ENCODE results near the gene INPP5B. TPM values are rescaled to one million over a fixed set of nuclear protein-coding genes. Genes with fewer than 3 reads are reported as not detected.
"Not testable (repeated sequence)": the region's sequence is repeated elsewhere in the genome, so short reads cannot be mapped to it uniquely, and the experiment has no call there.

INPP5B gene
- total and polyA plus RNA-seq, 9 of the 15 experiments (the other 6 are each of a cell fraction or from before 2014, with no cell fraction given) = 14.1 to 28.7 (median 20.9) TPM

GRCh38 chr1:37911478-37911877 is 35.4 kb downstream of the INPP5B start:
- H3K9ac ChIP-seq (ENCODE audit: insufficient read depth in 1 of 2, low read depth in 2 of 2, low read length in 2 of 2); FAIRE-seq; H2AFZ ChIP-seq (ENCODE audit: low read depth, low read length); BruUV-seq (replicated peaks); DNase-seq (ENCODE audit: extremely low read depth in 1 of 4, low spot score in 3 of 4); H4K20me1 ChIP-seq (replicated peaks; ENCODE audit: control insufficient read depth, insufficient read depth, low read length); CTCF ChIA-PET (ENCODE audit: low intra/inter-chr PET ratio); H3K4me3 ChIP-seq; H3K9me3 ChIP-seq (replicated peaks; ENCODE audit: control insufficient read depth, insufficient read depth, low read depth, low read length); H3K9me1 ChIP-seq (ENCODE audit: control insufficient read depth, insufficient read depth, low read length); H3K27ac ChIP-seq (ENCODE audit: extremely low read depth, low read depth, low read length); H3K36me3 ChIP-seq (ENCODE audit: control insufficient read depth, insufficient read depth, low read length); H3K4me2 ChIP-seq (ENCODE audit: insufficient read depth, low read length); H3K27me3 ChIP-seq (ENCODE audit: control insufficient read depth in 2 of 2, insufficient read depth in 2 of 2, low read length in 2 of 2); intact Hi-C loops (cut with micrococcal nuclease); ATAC-seq; in situ Hi-C loops (cut with MboI): not testable (repeated sequence)
- Histone ChIP-seq H3K4me1 (replicated peaks in 1 of 2; ENCODE audit: control insufficient read depth in 2 of 2, insufficient read depth in 2 of 2, low read length in 2 of 2) (peaks cover 11 to 16% of the 10 kb centered on the region in 2 experiments; a peak in 4 of 5 replicates), H3K79me2 (ENCODE audit: control insufficient read depth, insufficient read depth, low read length) (peaks cover 18% of the 10 kb centered on the region)
- 91% methylated on average over 3 of the region's 3 CpGs for WGBS (ENCODE audit: insufficient coverage, low coverage, missing lambda C conversion rate)
- TF ChIP-seq ZNF280A (IDR thresholded peaks at IDR 0.05; ENCODE audit: low read depth, partially characterized antibody) = peak; percentile 71
- TF ChIP-seq EP300 (IDR thresholded peaks at IDR 0.05; ENCODE audit: low read length) = 0 out of 2 replicates have a peak, but pooled peaks have one; percentile 26
- TF ChIP-seq CBX5 (IDR thresholded peaks at IDR 0.05; ENCODE audit: borderline replicate concordance, low read depth) = peak; percentile 77
- TF ChIP-seq TRIM28 (IDR thresholded peaks at IDR 0.05) = peak; percentile 91
- TF ChIP-seq TRIM24 (IDR thresholded peaks at IDR 0.05) = 0 out of 4 replicates have a peak, but pooled peaks of 1 of the 2 experiments have one; percentile 50
- peak in 1 of 2 experiments; percentile 89; a peak in 2 of 3 replicates for TF ChIP-seq CBX3 (IDR thresholded peaks at IDR 0.05; ENCODE audit: borderline replicate concordance in 1 of 2, low read length in 2 of 2)
- POLR2A ChIA-PET = interaction anchor here (1.1 to 1.4 kb wide), 2 partner anchors 11 to 25 kb away, joined by 3 to 4 read pairs; no protein-coding TSS in a partner anchor

GRCh38 chr1:37910886-37911285 is 36.0 kb downstream of the INPP5B start:
- H3K9me1 ChIP-seq (ENCODE audit: control insufficient read depth, insufficient read depth, low read length); in situ Hi-C loops (cut with MboI); CTCF ChIA-PET (ENCODE audit: low intra/inter-chr PET ratio); BruUV-seq (replicated peaks); H3K27me3 ChIP-seq (ENCODE audit: control insufficient read depth in 2 of 2, insufficient read depth in 2 of 2, low read length in 2 of 2); H3K9ac ChIP-seq (ENCODE audit: insufficient read depth in 1 of 2, low read depth in 2 of 2, low read length in 2 of 2); H2AFZ ChIP-seq (ENCODE audit: low read depth, low read length); H3K4me2 ChIP-seq (ENCODE audit: insufficient read depth, low read length); H3K36me3 ChIP-seq (ENCODE audit: control insufficient read depth, insufficient read depth, low read length); intact Hi-C loops (cut with micrococcal nuclease); H3K27ac ChIP-seq (ENCODE audit: extremely low read depth, low read depth, low read length); DNase-seq (ENCODE audit: extremely low read depth in 1 of 4, low spot score in 3 of 4); FAIRE-seq; H3K4me3 ChIP-seq; H3K9me3 ChIP-seq (replicated peaks; ENCODE audit: control insufficient read depth, insufficient read depth, low read depth, low read length); ATAC-seq; H4K20me1 ChIP-seq (replicated peaks; ENCODE audit: control insufficient read depth, insufficient read depth, low read length); POLR2A ChIA-PET: not testable (repeated sequence)
- H3K79me2 ChIP-seq (ENCODE audit: control insufficient read depth, insufficient read depth, low read length) = peaks cover 17% of the 10 kb centered on the region
- 91% methylated on average over 8 of the region's 8 CpGs for WGBS (ENCODE audit: insufficient coverage, low coverage, missing lambda C conversion rate)
- peaks cover 8 to 14% of the 10 kb centered on the region in 2 experiments; a peak in 3 of 5 replicates for H3K4me1 ChIP-seq (replicated peaks in 1 of 2; ENCODE audit: control insufficient read depth in 2 of 2, insufficient read depth in 2 of 2, low read length in 2 of 2)

GRCh38 chr1:37908531-37908930 is 38.3 kb downstream of the INPP5B start:
- H3K9ac ChIP-seq (ENCODE audit: insufficient read depth in 1 of 2, low read depth in 2 of 2, low read length in 2 of 2); BruUV-seq (replicated peaks); in situ Hi-C loops (cut with MboI); DNase-seq (ENCODE audit: extremely low read depth in 1 of 4, low spot score in 3 of 4); H3K27me3 ChIP-seq (ENCODE audit: control insufficient read depth in 2 of 2, insufficient read depth in 2 of 2, low read length in 2 of 2); H4K20me1 ChIP-seq (replicated peaks; ENCODE audit: control insufficient read depth, insufficient read depth, low read length); H3K9me1 ChIP-seq (ENCODE audit: control insufficient read depth, insufficient read depth, low read length); H2AFZ ChIP-seq (ENCODE audit: low read depth, low read length); intact Hi-C loops (cut with micrococcal nuclease); H3K9me3 ChIP-seq (replicated peaks; ENCODE audit: control insufficient read depth, insufficient read depth, low read depth, low read length); ATAC-seq; FAIRE-seq; H3K4me3 ChIP-seq; H3K79me2 ChIP-seq (ENCODE audit: control insufficient read depth, insufficient read depth, low read length); H3K4me2 ChIP-seq (ENCODE audit: insufficient read depth, low read length); H3K4me1 ChIP-seq (replicated peaks in 1 of 2; ENCODE audit: control insufficient read depth in 2 of 2, insufficient read depth in 2 of 2, low read length in 2 of 2); CTCF ChIA-PET (ENCODE audit: low intra/inter-chr PET ratio); H3K36me3 ChIP-seq (ENCODE audit: control insufficient read depth, insufficient read depth, low read length); H3K27ac ChIP-seq (ENCODE audit: extremely low read depth, low read depth, low read length): not testable (repeated sequence)
- WGBS (ENCODE audit: insufficient coverage, low coverage, missing lambda C conversion rate) = 89% methylated on average over 7 of the region's 10 CpGs
- POLR2A ChIA-PET = interaction anchor here (1.0 kb wide), 1 partner anchor 14 kb away, joined by 3 read pairs; no protein-coding TSS in a partner anchor

Measured in K562 (cell line).